ENCODE results near the gene RGS3.
"Not testable (repeated sequence)": the region's sequence is repeated elsewhere in the genome, so short reads cannot be mapped to it uniquely, and the experiment has no call there.

Gene RGS3

GRCh38 chr9:113545068-113545467 is 81.5 kb downstream of the RGS3 start:
- DNase-seq, result no peak

GRCh38 chr9:113546566-113546965 is 83.0 kb downstream of the RGS3 start:
- DNase-seq, result no peak

- DNase-seq, result no peak
These were observed 84.0 kb downstream of the RGS3 start for GRCh38 chr9:113547501-113547900.

GRCh38 chr9:113548221-113549041 is 84.9 kb downstream of the RGS3 start:
- peak in 25 of 51 donors; percentile 16 to 63 (median 41) for DNase-seq

- not testable (repeated sequence) for DNase-seq
These were observed 86.4 kb downstream of the RGS3 start for GRCh38 chr9:113549892-113550291.

- DNase-seq, result no peak
These were observed 93.5 kb downstream of the RGS3 start for GRCh38 chr9:113556877-113557593.

- peak in 17 of 51 donors; percentile 21 to 75 (median 30) for DNase-seq
These were observed 95.3 kb downstream of the RGS3 start for GRCh38 chr9:113558632-113559502.

- DNase-seq, result no peak
These were observed 96.6 kb downstream of the RGS3 start for GRCh38 chr9:113559834-113560800.

- peak in 3 of 51 donors; percentile 15 to 20 (median 20) for DNase-seq
These were observed 99.3 kb downstream of the RGS3 start for GRCh38 chr9:113562653-113563381.

- no peak for DNase-seq
These were observed 100.4 kb downstream of the RGS3 start for GRCh38 chr9:113563826-113564497.

GRCh38 chr9:113564498-113565237 is 101.1 kb downstream of the RGS3 start:
- DNase-seq, result peak in 35 of 51 donors; percentile 19 to 80 (median 58)

- peak in 5 of 51 donors; percentile 34 to 58 (median 44) for DNase-seq
These were observed 102.6 kb downstream of the RGS3 start for GRCh38 chr9:113566016-113566711.

- no peak for DNase-seq
These were observed 103.2 kb downstream of the RGS3 start for GRCh38 chr9:113566712-113567071.

GRCh38 chr9:113567361-113568080 is 104.0 kb downstream of the RGS3 start:
- no peak for DNase-seq

- no peak for DNase-seq
These were observed 104.5 kb downstream of the RGS3 start for GRCh38 chr9:113568081-113568435.

- no peak for DNase-seq
These were observed 105.2 kb downstream of the RGS3 start for GRCh38 chr9:113568571-113569321.

Measured in hypothalamus (tissue), 51 donors.